HG03378 (cell line): ENCODE results near the gene CLDN19.
"Not testable (repeated sequence)": the region's sequence is repeated elsewhere in the genome, so short reads cannot be mapped to it uniquely, and the experiment has no call there.

ENCODE experiments used
- ATAC-seq: cut with Tn5 transposase; IDR thresholded peaks from one replicate; pipeline ENCODE4 v1.9.1; 2021; ENCODE audit warnings: mild to moderate bottlenecking, moderate library complexity; ENCODE audit not compliant: unreplicated experiment

CLDN19 gene

DNA sequence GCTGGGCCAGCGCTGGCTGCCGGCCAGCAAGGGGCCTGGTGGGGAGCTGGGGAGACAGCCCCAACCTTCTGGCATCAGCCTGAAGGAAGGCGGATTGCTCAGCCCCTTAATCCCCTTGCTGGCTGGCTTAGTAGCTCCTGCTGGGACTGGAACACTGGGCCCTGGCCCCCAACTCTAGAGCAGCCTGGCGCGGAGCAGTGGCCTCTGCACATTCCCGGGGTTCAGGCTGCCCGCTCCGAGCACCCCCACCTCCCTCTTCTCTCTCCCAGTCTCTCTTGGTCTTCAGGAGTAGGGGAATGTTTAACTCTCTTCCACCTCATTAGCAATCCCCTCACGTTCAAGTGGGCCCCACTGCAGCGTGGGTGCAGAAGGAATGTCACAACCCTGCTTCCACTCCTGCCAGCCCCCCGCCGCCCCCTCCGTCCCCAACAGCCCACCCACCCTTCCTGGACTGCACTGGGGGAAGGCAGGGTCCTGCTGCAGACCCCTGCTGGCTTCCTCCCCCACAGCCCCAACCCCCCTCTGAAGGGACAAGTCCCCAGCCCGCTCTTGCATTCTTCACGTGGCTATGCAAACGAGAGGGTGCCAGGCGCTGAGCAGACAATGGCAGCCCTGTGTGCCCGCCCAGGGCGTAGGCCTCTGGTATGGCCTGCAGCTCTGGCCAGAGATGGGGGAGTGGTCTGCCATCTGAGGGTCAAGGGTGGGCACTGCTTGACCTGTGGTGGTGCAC, 980 bp upstream of the CLDN19 start:
- ATAC-seq = no peak

- no peak for ATAC-seq
These were observed 1.3 kb downstream of the CLDN19 start for GRCh38 chr1:42738678-42739226.

DNA sequence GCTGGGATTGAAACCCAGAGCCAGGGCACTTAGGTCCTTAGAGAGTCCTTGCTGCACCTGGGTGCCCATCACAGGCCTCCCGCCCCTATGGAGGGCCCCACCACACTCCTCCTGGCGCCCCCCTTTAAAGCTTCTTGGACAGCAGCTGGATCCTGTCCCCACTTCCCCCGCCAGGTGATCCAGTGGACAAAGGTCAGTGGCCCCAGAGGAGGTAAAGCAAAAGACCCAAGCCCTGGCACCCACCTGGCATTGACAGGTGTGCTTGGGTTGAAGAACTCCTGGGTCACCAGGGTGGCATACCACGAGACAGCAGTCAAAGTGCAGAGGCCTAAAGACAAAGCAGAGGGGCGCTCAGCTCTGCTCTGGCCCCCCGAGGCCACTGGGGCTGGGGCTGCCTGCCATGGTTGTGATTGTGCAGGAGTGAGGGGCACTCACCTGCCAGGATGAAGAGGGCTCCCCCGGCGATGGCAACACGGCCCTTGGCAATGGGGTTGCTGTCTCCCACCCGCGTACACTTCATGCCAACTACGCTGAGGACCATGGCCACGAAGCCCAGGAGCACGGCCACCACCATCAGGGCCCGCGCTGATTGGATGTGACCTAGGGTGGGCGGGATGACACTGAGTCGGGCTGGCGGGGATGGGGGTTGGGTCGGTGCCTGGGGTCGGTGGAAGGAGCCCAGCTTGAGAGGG, 1.9 kb downstream of the CLDN19 start:
- ATAC-seq = no peak

DNA sequence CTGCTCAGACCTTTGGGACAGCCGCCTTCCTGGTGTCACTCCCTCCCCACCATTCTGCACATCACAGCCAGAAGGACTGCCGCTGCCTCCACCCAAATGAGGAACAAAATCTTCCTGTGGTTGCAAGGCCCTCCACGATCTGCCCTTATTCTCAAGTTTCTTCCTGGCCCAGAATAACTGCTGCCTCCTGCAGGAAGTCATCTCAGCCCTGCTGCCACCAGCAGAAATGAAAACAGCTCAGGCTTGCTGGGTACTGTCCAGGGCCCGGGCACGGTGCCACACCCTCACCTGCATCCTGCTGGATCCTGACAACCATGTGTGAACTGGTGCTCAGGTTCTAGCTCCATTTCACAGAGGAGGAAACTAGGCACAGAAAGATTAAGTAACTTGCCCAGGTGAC, 2.8 kb downstream of the CLDN19 start:
- ATAC-seq = no peak

DNA sequence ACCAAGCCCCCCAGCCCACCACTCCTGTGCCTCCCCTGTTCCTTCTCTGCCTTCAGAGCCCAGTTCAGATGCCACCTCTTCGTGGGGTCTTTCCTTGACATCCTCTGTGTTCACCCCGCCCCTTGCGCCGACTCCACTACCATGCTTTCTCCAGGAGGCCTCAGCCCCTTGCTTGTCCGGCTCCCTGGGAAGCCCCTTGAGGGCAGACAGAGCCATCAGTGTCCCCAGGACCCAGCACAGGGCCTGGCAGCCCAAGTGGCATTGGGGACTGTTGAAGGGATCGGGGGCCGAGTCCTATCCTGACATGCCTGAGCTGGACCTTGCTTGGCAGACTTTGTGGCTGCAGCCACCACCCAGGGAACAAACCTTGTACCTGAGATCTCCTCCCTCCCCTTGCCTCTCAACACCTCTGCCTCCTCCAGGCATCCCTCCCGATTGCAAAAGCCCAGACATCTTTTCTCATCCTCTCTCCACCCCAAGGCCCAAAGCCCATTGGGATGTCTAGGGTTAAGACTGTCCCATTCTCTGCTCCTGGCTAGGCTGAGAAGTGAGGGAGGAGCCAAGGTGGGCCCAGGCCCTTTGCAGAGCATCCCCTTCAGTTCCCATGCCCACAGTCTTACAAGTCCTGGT, 3.4 kb downstream of the CLDN19 start:
- ATAC-seq = no peak

GRCh38 chr1:42736152-42736551, 3.9 kb downstream of the CLDN19 start:
- no peak for ATAC-seq

DNA sequence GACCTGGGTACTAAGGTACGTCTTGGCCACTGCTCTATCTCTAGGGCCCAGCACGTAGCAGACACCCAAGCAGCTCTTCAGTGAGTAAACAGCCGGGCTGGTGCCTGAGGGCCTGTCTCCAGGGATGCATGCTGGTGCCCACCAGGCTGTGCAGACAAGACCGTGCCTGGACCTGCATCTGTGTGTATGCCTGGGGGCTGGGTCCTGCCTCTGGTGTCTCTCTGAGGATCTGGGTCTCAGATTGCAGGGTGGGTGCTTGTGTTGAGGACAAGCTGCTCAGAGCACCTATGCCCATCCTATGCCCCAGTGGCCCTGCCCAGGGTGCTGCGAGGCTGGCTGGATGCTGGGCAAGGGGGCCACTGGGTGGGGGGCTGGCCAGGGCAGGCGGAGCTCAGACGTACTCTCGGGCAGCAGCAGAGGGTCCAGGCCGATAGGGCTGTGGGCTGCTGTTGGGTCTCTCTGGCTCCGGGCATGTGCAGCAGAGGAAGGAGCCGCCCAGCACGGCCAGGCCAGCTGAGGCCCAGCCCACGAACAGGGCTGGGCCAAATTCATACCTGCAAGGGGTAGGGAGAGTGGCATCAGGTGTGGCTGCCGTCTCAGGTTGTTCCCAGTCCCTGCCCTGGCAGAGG, 4.4 kb downstream of the CLDN19 start:
- ATAC-seq = no peak

DNA sequence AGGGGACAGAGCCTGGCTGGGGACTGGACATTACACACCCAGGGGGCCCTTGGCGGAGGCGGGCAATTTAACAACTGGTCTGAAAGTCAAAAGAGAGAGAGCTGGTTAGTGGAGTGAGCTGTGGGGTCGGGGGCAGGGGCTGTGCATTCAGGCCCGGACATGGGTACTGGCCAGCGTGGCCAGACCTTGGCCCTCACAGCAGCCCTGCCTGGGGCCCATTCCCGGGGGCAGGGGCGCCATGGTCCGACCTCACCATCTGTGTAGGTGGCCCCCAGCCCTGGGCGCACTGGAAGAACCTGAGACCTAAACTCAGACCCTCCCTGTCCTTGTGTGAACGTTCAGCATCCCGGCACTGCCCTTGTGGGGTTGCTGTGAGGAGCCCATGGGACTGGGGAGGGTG, 5.0 kb downstream of the CLDN19 start:
- no peak for ATAC-seq

GRCh38 chr1:42734201-42735035, 5.6 kb downstream of the CLDN19 start:
- ATAC-seq = no peak

GRCh38 chr1:42733415-42734200, 6.4 kb downstream of the CLDN19 start:
- no peak for ATAC-seq

- no peak for ATAC-seq
These were observed 7.8 kb downstream of the CLDN19 start for GRCh38 chr1:42732126-42732680.

GRCh38 chr1:42731585-42731984, 8.5 kb downstream of the CLDN19 start:
- ATAC-seq = no peak

DNA sequence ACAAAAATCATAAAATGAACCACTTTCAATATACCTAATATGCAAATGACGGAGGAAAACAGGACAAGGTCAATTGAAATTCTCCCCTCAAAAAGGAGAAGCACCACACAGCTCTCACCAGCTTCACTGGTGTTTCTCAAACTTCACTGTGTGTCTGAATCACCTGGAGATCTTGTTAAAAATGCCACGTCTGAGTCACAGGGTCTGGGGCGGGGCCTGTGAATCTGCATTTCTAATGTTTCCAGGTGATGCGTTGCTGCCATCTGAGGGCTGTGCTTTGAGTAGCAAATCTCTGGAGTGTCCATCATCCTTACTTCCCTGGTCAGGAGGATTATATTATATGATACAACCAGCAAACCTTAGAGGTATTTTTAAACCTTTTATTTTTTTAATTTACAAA, 9.0 kb downstream of the CLDN19 start:
- no peak for ATAC-seq

DNA sequence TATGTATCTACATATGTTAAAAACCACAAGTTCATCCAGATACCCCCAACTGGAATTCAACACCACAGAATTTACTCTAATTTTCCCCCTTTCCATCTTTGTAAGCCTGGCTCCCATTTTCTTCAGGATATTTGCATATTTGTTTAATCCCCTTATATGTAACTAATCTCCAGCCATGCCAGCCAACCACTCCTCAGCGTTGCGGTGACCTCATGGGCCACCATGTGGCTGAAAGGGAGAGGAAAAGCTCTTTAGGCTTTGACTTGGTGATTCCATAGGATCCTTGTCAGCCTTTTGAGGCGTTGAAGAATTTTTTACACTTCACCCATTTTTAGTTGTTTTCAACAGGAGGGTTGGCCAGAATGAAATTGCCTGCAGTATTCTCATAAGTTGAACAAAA, 10.0 kb downstream of the CLDN19 start:
- no peak for ATAC-seq

GRCh38 chr1:42725820-42726219, 14.2 kb downstream of the CLDN19 start:
- ATAC-seq = not testable (repeated sequence)

GRCh38 chr1:42723511-42723910, 16.5 kb downstream of the CLDN19 start:
- ATAC-seq = no peak

- not testable (repeated sequence) for ATAC-seq
These were observed 17.6 kb downstream of the CLDN19 start for GRCh38 chr1:42722403-42722802.

- no peak for ATAC-seq
These were observed 18.1 kb downstream of the CLDN19 start for GRCh38 chr1:42721926-42722325.

GRCh38 chr1:42720868-42721267, 19.2 kb downstream of the CLDN19 start:
- ATAC-seq = no peak
